Activated naive CD4-positive, alpha-beta T cell treated with anti-CD3 and anti-CD28 coated beads for 36 hours (primary cell): ENCODE measurements around the gene PDZRN4. TPM values are rescaled to one million over a fixed set of nuclear protein-coding genes. Genes with fewer than 3 reads are reported as not detected.
"Not testable (repeated sequence)": the region's sequence is repeated elsewhere in the genome, so short reads cannot be mapped to it uniquely, and the experiment has no call there.

ENCODE experiments used
- CTCF ChIA-PET: fragments of 350-600 bp; sonication (Branson Sonifier 250); formaldehyde crosslinking; loops from one replicate; lab custom pipeline; 2021; ENCODE audit warnings: antibody characterized with exemption; lab: Charles Lee
- DNase-seq: peaks from one replicate; pipeline ENCODE4 v3.0.0-alpha.2; 2020
- H3K27ac Mint-ChIP-seq: one replicate; pipeline ENCODE4 v1.8.0; 2021; ENCODE audit warnings: mild to moderate bottlenecking, mixed read lengths
- H3K27me3 Mint-ChIP-seq: one replicate; pipeline ENCODE4 v1.8.0; 2021; ENCODE audit warnings: low read depth, mixed read lengths
- H3K36me3 Mint-ChIP-seq: one replicate; pipeline ENCODE4 v1.8.0; 2021; ENCODE audit warnings: low read depth, mixed read lengths
- H3K4me1 Mint-ChIP-seq: one replicate; pipeline ENCODE4 v1.8.0; 2021; ENCODE audit warnings: low read depth, mixed read lengths
- H3K4me3 Mint-ChIP-seq: one replicate; pipeline ENCODE4 v1.8.0; 2021; ENCODE audit warnings: mild to moderate bottlenecking, moderate library complexity, mixed read lengths
- H3K9me3 Mint-ChIP-seq: one replicate; pipeline ENCODE4 v1.8.0; 2021; ENCODE audit warnings: mixed read lengths
- intact Hi-C: fragments of 100-400 bp; cut with micrococcal nuclease; formaldehyde crosslinking; loops from one replicate; pipeline ENCODE4 v1.15.1; 2023
- total RNA-seq, 2 experiments: library from RNA; stranded (reverse); gene quantifications; one replicate each; pipeline ENCODE4 v1.2.3, GENCODE V29; 2021

The PDZRN4 gene
- total RNA-seq, 2 experiments from 2014 or later, result not detected

DNA sequence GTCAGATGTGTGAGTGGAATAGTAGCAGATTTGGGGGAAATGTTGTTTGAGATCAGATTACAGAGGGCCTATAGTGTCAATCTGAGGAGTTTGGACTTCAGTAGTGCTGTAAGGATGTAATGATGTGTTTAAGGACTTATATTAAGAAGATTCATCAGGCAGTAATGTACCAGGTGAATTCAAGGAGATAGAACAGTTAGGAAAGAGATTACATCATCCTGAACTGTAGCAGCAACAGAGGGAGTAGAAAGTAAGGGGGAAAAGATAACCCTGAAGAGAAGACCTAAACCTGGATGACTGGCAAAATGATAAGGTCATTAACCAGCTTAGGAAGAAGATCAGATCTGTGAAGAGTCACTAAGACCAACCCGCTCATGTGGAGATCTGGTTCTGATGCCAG is 349.4 kb downstream of the PDZRN4 start:
- Mint-ChIP-seq H3K27ac (no peak overlapping the region), H3K9me3 (no peaks in the 10 kb centered on the region), H3K4me3 (no peak overlapping the region), H3K4me1 (peaks cover 10% of the 10 kb centered on the region), H3K36me3 (no peaks in the 10 kb centered on the region), H3K27me3 (peaks cover 4% of the 10 kb centered on the region)
- CTCF ChIA-PET, result no interaction called here
- no peak for DNase-seq
- intact Hi-C loops, result no loop called here

- Mint-ChIP-seq H3K4me1 (no peaks in the 10 kb centered on the region), H3K4me3 (no peak overlapping the region), H3K36me3 (no peaks in the 10 kb centered on the region), H3K9me3 (no peaks in the 10 kb centered on the region), H3K27ac (no peak overlapping the region), H3K27me3 (peaks cover 6% of the 10 kb centered on the region)
- intact Hi-C loops, result no loop called here
- DNase-seq, result no peak
- CTCF ChIA-PET, result no interaction called here
Measured at GRCh38 chr12:41545761-41546160, 357.6 kb downstream of the PDZRN4 start.

DNA sequence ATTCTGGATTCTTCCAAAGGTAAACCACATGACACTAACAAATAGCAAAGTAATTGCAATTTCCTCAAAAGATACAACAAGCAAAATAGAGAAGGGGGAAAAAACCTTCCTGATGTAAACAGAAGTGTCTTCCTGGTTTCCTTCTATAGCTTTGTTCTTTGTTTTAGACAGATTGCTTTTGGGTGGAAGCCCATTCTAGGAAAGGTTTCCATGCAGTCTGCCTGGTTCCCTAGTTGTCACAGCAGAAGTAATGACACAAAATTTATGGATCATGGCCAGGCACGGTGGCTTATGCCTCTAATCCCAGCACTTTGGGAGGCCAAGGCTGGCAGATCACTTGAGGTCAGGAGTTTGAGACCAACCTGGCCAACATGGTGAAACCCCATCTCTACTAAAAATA is 359.0 kb downstream of the PDZRN4 start:
- H3K36me3 Mint-ChIP-seq, intact Hi-C loops: not testable (repeated sequence)

DNA sequence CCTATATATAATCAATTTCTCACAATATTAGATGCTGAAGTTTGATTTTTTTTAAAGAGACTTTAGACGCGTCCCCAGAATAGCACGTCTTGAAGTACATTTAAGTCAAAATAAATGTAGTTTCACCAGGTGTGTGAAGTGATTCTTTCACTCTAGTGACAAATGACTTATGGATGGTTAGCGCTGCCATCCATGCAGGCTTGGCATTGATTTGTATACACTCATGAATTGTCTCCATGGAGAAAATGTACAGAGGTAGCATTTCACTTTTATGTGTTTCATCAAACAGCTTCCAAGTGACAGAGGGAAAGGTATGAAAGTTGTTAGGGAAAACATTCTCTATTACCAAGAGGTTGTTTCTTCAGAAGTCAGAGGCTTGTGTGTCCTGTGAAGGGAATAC is 360.8 kb downstream of the PDZRN4 start:
- DNase-seq, result no peak
- Mint-ChIP-seq H3K4me3 (no peak overlapping the region), H3K4me1 (no peaks in the 10 kb centered on the region), H3K36me3 (no peaks in the 10 kb centered on the region), H3K27ac (no peak overlapping the region), H3K9me3 (no peaks in the 10 kb centered on the region), H3K27me3 (peaks cover 4% of the 10 kb centered on the region)
- intact Hi-C loops, result no loop called here
- CTCF ChIA-PET, result no interaction called here

More for the DNA sequence above, 359.0 kb downstream of the PDZRN4 start:
- CTCF ChIA-PET, H3K4me3 Mint-ChIP-seq, H3K27ac Mint-ChIP-seq, H3K27me3 Mint-ChIP-seq, H3K4me1 Mint-ChIP-seq, H3K9me3 Mint-ChIP-seq, DNase-seq: not testable (repeated sequence)

GRCh38 chr12:41552588-41552987 is 364.5 kb downstream of the PDZRN4 start:
- intact Hi-C loops, result no loop called here
- Mint-ChIP-seq H3K36me3 (no peaks in the 10 kb centered on the region), H3K27ac (no peak overlapping the region), H3K4me1 (no peaks in the 10 kb centered on the region), H3K4me3 (no peak overlapping the region), H3K9me3 (no peaks in the 10 kb centered on the region), H3K27me3 (peaks cover 4% of the 10 kb centered on the region)
- DNase-seq, result no peak
- CTCF ChIA-PET, result interaction anchor here (2.2 kb wide), 1 partner anchor 11 kb away, joined by 7 read pairs; no protein-coding TSS in a partner anchor

- H3K36me3 Mint-ChIP-seq, result no peaks in the 10 kb centered on the region
- CTCF ChIA-PET, result interaction anchor here (0.7 kb wide), 1 partner anchor 1427 kb away, joined by 5 read pairs; no protein-coding TSS in a partner anchor
- intact Hi-C loops, result no loop called here
- H3K27ac Mint-ChIP-seq, result no peak overlapping the region
- H3K4me1 Mint-ChIP-seq, result no peaks in the 10 kb centered on the region
- no peaks in the 10 kb centered on the region for H3K9me3 Mint-ChIP-seq
- no peak for DNase-seq
- no peaks in the 10 kb centered on the region for H3K27me3 Mint-ChIP-seq
- H3K4me3 Mint-ChIP-seq, result no peak overlapping the region
Measured at GRCh38 chr12:41556176-41556575, 368.1 kb downstream of the PDZRN4 start.

DNA sequence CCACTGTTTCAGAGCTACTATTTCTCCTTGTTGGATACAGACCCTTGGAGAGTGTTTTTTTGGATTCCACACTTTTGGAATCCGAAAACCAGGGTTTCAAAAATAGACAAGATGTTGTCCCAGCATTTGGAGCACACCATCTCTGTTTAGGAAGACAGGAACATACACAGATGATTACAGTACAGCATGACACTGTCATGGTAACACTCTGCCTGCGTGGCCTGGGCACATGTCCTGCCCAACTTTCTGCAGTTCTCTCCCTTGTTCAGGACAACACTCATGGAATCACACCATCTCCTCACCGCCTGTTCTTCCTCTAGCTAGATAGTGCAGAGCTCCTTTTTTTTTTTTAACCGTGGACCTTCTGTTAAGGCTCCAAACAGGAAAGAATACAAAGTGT is 369.2 kb downstream of the PDZRN4 start:
- intact Hi-C loops, result no loop called here
- H3K4me1 Mint-ChIP-seq, result no peaks in the 10 kb centered on the region
- H3K27ac Mint-ChIP-seq, result no peak overlapping the region
- no peaks in the 10 kb centered on the region for H3K36me3 Mint-ChIP-seq
- H3K27me3 Mint-ChIP-seq, result no peaks in the 10 kb centered on the region
- CTCF ChIA-PET, result interaction anchor here (0.5 kb wide), 1 partner anchor 157 kb away, joined by 3 read pairs; no protein-coding TSS in a partner anchor
- H3K9me3 Mint-ChIP-seq, result no peaks in the 10 kb centered on the region
- DNase-seq, result no peak
- H3K4me3 Mint-ChIP-seq, result no peak overlapping the region

DNA sequence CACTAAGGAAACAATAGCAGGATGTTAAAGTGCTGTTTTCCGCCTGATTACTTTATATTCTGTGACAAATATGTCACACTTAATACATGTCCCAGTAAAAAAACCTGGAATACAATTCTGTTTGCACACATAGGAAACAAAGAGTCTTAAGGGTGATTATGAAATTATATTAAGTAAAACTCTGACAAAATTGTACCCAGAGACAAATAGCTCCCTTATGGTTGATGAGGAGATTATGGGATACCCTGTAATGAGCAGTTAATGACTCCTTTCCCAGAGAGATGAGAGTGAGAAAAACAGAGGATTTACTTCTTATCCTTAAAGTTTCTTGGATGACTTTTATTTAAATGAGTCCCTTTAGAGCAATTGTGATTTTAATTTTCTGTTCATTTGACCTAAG is 370.6 kb downstream of the PDZRN4 start:
- intact Hi-C loops, result no loop called here
- CTCF ChIA-PET, result no interaction called here
- no peak overlapping the region for H3K4me3 Mint-ChIP-seq
- no peak for DNase-seq
- H3K27ac Mint-ChIP-seq, result no peak overlapping the region
- no peaks in the 10 kb centered on the region for H3K36me3 Mint-ChIP-seq
- no peaks in the 10 kb centered on the region for H3K4me1 Mint-ChIP-seq
- no peaks in the 10 kb centered on the region for H3K27me3 Mint-ChIP-seq
- H3K9me3 Mint-ChIP-seq, result no peaks in the 10 kb centered on the region

GRCh38 chr12:41563051-41563450 is 374.9 kb downstream of the PDZRN4 start:
- no peaks in the 10 kb centered on the region for H3K27me3 Mint-ChIP-seq
- CTCF ChIA-PET, result no interaction called here
- no peak overlapping the region for H3K4me3 Mint-ChIP-seq
- H3K9me3 Mint-ChIP-seq, result no peaks in the 10 kb centered on the region
- no peaks in the 10 kb centered on the region for H3K36me3 Mint-ChIP-seq
- H3K4me1 Mint-ChIP-seq, result no peaks in the 10 kb centered on the region
- H3K27ac Mint-ChIP-seq, result no peak overlapping the region
- intact Hi-C loops, result no loop called here
- DNase-seq, result no peak

- no peaks in the 10 kb centered on the region for H3K27me3 Mint-ChIP-seq
- CTCF ChIA-PET, result no interaction called here
- no peaks in the 10 kb centered on the region for H3K9me3 Mint-ChIP-seq
- H3K4me3 Mint-ChIP-seq, result no peak overlapping the region
- H3K4me1 Mint-ChIP-seq, result no peaks in the 10 kb centered on the region
- no peak overlapping the region for H3K27ac Mint-ChIP-seq
- no peak for DNase-seq
- intact Hi-C loops, result no loop called here
- no peaks in the 10 kb centered on the region for H3K36me3 Mint-ChIP-seq
Measured at GRCh38 chr12:41564816-41565215, 376.7 kb downstream of the PDZRN4 start.

DNA sequence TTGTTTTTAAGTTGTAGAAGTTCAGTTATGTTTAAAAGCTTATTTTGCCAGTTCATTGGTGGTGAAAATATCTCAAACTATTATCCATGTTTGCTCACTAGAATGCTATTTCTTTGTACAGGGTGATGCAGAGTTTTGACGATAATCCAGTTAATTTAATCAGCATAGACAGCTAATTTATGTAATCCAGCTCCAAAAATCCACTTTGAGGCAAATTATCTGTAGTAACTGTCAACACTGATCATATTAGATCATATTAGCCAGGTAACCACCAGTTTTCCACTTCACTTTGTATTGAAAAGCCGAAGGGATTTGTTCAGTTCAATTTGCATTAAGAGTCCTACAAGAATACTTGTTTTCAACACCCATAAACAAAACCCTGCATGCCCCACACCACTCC is 378.6 kb downstream of the PDZRN4 start:
- H3K36me3 Mint-ChIP-seq, result no peaks in the 10 kb centered on the region
- H3K27me3 Mint-ChIP-seq, result no peaks in the 10 kb centered on the region
- intact Hi-C loops, result no loop called here
- DNase-seq, result no peak
- CTCF ChIA-PET, result interaction anchor here (0.9 kb wide), 1 partner anchor 176 kb away, joined by 3 read pairs; no protein-coding TSS in a partner anchor
- no peak overlapping the region for H3K27ac Mint-ChIP-seq
- H3K9me3 Mint-ChIP-seq, result no peaks in the 10 kb centered on the region
- H3K4me1 Mint-ChIP-seq, result no peaks in the 10 kb centered on the region
- no peak overlapping the region for H3K4me3 Mint-ChIP-seq

DNA sequence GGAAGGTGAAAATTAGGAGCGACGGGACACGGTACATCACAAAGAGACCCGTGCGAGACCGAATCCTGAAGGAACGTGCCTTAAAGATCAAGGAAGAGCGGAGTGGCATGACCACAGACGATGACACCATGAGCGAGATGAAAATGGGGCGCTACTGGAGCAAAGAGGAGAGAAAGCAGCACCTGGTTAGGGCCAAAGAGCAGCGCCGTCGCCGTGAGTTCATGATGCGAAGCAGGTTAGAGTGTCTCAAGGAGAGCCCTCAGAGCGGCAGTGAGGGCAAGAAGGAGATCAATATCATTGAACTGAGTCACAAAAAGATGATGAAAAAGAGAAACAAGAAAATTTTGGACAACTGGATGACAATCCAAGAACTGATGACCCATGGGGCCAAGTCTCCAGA is 385.3 kb downstream of the PDZRN4 start:
- Mint-ChIP-seq H3K4me1 (no peaks in the 10 kb centered on the region), H3K9me3 (no peaks in the 10 kb centered on the region), H3K27ac (no peak overlapping the region), H3K27me3 (no peaks in the 10 kb centered on the region), H3K36me3 (no peaks in the 10 kb centered on the region), H3K4me3 (no peak overlapping the region)
- DNase-seq, result no peak
- CTCF ChIA-PET, result no interaction called here
- intact Hi-C loops, result no loop called here

DNA sequence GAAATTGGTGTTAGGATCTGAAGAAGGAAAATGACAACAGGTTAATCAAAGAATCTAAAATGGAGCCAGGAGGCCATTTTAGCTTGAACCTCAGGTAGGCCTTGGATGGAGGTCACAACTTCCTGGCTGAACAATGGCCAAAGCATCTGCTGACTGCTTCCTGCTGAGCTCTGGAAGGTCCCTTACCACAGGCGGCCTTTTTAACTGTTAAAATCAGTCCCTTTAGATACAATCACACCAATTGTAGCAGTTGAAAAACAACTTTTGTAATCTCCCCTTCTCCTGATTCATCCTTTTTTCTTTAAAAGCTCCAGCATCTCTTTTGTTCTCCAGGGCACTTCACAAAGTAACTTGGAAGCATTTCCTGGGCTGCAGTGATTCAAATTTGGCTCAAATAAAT is 388.8 kb downstream of the PDZRN4 start:
- no peak overlapping the region for H3K27ac Mint-ChIP-seq
- DNase-seq, result no peak
- no peak overlapping the region for H3K4me3 Mint-ChIP-seq
- no peaks in the 10 kb centered on the region for H3K27me3 Mint-ChIP-seq
- intact Hi-C loops, result no loop called here
- H3K36me3 Mint-ChIP-seq, result no peaks in the 10 kb centered on the region
- no peaks in the 10 kb centered on the region for H3K9me3 Mint-ChIP-seq
- CTCF ChIA-PET, result interaction anchor here (0.6 kb wide), 1 partner anchor 9 kb away, joined by 3 read pairs; no protein-coding TSS in a partner anchor
- no peaks in the 10 kb centered on the region for H3K4me1 Mint-ChIP-seq
